Neutrophil (primary cell): ENCODE results near the gene JAKMIP1.

Source experiments
- H3K27ac ChIP-seq: fragments of 200-600 bp; sonication (generic); 2 replicates; pipeline ENCODE4 v1.5.1; 2016; ENCODE audit warnings: mild to moderate bottlenecking, moderate library complexity
- H3K27me3 ChIP-seq: fragments of 200-600 bp; sonication (generic); 2 replicates; pipeline ENCODE4 v1.6.0; 2016; ENCODE audit warnings: mild to moderate bottlenecking
- H3K36me3 ChIP-seq: fragments of 200-600 bp; sonication (generic); 2 replicates; pipeline ENCODE4 v1.5.1; 2017
- H3K4me1 ChIP-seq, 2 experiments: fragments of 200-600 bp in 1 of 2; sonication (generic) in 1 of 2; 1 replicate in 1 of 2; 2 replicates in 1 of 2; pipeline versions ENCODE4 v1.5.1 to v1.6.1; 2013 to 2016; ENCODE audit warnings: low read depth in 1 of 2, low read length in 1 of 2, mild to moderate bottlenecking in 1 of 2, moderate library complexity in 1 of 2; ENCODE audit not compliant: control insufficient read depth in 1 of 2, insufficient read depth in 1 of 2
- H3K4me3 ChIP-seq, 2 experiments: fragments of 200-600 bp in 1 of 2; sonication (generic) in 1 of 2; 1 replicate in 1 of 2; 2 replicates in 1 of 2; pipeline ENCODE4 v1.5.1; 2013 to 2016; ENCODE audit warnings: low read depth in 1 of 2, low read length in 1 of 2, mild to moderate bottlenecking in 1 of 2, moderate library complexity in 1 of 2
- H3K9me3 ChIP-seq: fragments of 200-600 bp; sonication (generic); 2 replicates; pipeline ENCODE4 v1.5.1; 2016
- CTCF ChIP-seq: fragments of 200-600 bp; sonication (generic); IDR thresholded peaks from 2 replicates; pipeline ENCODE4 v1.5.1; 2016; ENCODE audit warnings: antibody characterized with exemption

JAKMIP1 gene

DNA sequence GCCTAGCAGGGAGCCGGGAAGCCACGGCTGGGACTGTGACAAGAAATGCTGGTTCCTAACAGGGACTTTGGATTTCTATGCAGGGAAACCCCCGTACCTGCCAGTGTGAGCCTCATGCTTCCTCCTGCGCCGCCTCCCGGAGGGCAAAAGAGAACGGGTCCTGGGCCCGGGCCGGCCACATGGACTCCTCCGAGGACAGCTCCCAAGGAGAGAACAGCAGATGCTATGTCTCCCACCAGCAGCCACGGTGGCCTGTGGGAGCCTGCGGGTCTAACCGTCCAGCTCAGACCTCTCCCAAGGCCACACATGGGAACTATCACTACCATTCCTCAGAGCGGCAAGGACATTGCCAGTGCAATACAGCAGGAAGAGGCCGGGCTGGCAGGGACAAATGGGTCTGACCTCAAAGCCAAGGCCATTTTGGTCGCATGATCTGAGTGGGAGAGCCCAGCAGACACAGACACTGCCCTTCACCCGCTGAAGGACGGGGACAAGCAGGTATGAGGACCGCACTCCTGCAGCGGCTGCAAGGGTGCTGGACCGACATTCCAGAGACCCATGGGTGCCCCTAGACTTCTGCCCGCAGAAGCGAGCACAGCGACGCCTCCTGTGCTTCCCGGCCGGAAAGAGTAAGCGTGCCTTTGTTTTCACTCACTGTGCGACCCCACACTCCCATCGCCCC is 177.6 kb downstream of the JAKMIP1 start:
- H3K36me3 ChIP-seq: no peaks in the 10 kb centered on the region
- H3K9me3 ChIP-seq: no peaks in the 10 kb centered on the region
- TF ChIP-seq CTCF: no peak
- no peaks in the 10 kb centered on the region for H3K4me1 ChIP-seq
- H3K27me3 ChIP-seq: no peaks in the 10 kb centered on the region
- H3K27ac ChIP-seq: no peak overlapping the region
- no peak overlapping the region for H3K4me3 ChIP-seq

DNA sequence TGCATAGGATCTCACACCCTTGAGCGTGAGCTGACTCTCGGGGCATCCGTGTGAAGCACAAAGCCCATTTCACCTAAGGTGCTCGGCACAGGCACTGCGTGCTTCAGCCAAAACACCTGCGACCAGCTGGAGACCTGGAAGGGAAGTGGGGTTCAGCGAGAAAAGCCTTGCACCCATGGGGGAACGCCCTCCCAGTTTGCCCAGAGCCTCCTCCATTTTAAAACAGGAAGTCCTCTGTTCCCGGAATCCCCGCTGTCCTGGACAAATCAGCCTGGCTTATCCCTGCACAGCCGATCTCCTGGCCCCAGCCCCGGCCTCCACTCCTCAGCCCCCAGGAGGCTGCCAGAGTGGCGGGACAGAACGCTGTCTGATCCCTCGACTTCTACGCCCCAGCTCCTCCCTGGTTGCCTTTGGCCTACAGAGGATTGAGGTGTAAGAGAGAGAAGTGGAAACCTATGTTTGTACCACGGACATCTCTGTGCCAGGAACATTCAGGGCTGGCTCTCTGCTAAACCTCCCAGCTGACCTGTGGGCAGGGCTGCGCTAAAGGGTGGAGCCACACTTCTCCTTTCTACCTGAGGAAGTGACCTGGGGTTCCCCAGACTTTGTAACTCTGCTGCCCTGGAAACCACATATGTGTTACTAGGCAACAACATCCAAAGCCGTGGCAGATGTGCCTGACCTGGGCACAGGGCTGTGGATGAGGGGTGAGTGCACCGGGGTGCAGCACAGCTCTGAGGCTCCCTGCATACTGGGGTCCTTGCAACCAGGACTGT is 178.3 kb downstream of the JAKMIP1 start:
- no peaks in the 10 kb centered on the region for H3K27me3 ChIP-seq
- H3K4me3 ChIP-seq: no peak overlapping the region
- no peaks in the 10 kb centered on the region for H3K9me3 ChIP-seq
- no peaks in the 10 kb centered on the region for H3K36me3 ChIP-seq
- H3K4me1 ChIP-seq: no peaks in the 10 kb centered on the region
- TF ChIP-seq CTCF: no peak
- no peak overlapping the region for H3K27ac ChIP-seq

- Histone ChIP-seq H3K4me3 (no peak overlapping the region), H3K4me1 (no peaks in the 10 kb centered on the region), H3K9me3 (no peaks in the 10 kb centered on the region), H3K27me3 (no peaks in the 10 kb centered on the region), H3K36me3 (no peaks in the 10 kb centered on the region), H3K27ac (no peak overlapping the region)
- no peak for TF ChIP-seq CTCF
Observed at GRCh38 chr4:6020613-6021012, 179.7 kb downstream of the JAKMIP1 start.

DNA sequence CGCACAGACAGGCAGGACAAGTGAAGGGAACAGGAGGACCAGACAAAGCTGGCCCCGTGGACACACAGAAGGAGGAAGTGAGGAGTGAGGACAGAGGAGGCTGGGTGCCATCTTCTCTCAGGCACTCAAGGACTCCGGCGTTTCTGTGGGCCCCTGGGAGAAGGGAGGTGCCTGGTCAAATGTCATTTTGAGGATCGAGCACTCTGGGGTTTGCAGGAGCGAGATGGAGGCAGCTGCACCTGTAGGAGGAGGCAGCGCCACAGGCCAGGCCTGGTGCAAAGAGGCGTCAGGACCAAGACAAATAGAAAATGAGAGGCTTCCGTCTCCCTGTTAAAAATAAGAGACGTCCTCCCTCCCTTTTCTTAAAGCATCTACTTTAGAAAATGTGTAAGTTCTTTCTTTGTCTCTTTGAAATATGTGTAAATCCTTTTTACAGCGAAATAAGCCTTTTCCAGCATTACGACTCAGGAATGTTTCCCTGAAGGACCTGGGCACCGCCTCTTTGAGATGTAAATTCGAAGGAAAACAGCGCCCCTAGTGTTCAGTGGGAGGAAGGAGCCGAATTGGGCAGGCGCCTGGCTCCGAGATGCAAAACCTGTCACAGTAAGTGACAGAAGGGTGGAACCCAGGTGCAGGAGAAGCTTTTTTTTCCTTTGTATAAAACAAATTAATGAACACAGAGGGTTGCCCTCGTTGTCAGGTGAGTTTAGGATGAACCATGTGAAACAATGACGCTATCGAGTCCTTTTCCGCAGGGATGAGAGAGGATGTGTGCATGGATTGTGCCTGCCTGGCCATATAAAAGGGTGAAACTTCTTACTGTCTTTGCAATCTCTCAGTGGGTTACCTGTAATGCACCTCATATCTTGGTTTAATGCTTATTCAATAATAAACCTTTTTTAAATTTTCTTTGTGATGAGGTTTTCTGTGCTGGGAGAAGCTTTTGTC is 180.8 kb downstream of the JAKMIP1 start:
- no peak overlapping the region for H3K27ac ChIP-seq
- no peak for TF ChIP-seq CTCF
- H3K27me3 ChIP-seq: no peaks in the 10 kb centered on the region
- H3K9me3 ChIP-seq: no peaks in the 10 kb centered on the region
- no peaks in the 10 kb centered on the region for H3K36me3 ChIP-seq
- no peaks in the 10 kb centered on the region for H3K4me1 ChIP-seq
- H3K4me3 ChIP-seq: no peak overlapping the region

DNA sequence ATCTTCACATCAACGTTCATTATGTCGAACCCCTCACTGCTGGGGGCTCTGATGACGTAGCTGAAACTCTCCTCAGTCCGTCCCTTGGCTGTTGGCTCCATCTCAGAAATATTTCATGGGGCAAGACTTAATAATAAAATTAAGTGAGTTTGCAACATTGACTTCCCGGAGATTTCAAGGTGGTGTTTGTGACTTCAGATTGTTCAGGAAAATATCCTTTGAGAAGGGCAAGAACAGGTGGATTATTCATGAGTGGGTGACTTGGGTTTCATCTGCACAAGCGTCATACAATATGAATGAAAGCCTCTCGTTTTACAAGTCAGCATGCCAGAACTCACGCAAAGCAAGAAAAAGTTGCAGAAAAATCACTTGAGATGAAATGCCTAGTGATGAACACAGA is 182.0 kb downstream of the JAKMIP1 start, which contains the start of gene C4orf50:
C4orf50 (minus strand) TSS at position 101 of the 400 bp plus-strand sequence.
- no peak within 1 kb of the TSS for H3K4me3 ChIP-seq
- no peak within 1 kb of the TSS for H3K27ac ChIP-seq
- no peaks in the 10 kb centered on the region for H3K27me3 ChIP-seq
- no peaks in the 10 kb centered on the region for H3K9me3 ChIP-seq
- no peak for TF ChIP-seq CTCF
- no peaks in the 10 kb centered on the region for H3K4me1 ChIP-seq
- H3K36me3 ChIP-seq: no peaks in the 10 kb centered on the region
